Measurements from ENCODE around the gene CCDC97. TPM values are rescaled to one million over a fixed set of nuclear protein-coding genes. Genes with fewer than 3 reads are reported as not detected.
A peak's percentile ranks its signal among the peaks of the same experiment; 100 is the strongest.

Gene CCDC97
- total RNA-seq, 1 donor from 2014 or later: 18.1 TPM

GRCh38 chr19:41327576-41328156 is 17.7 kb downstream of the CCDC97 start:
- Histone ChIP-seq H3K36me3 (ENCODE audit: insufficient read depth, low read length) (peaks cover 18% of the 10 kb centered on the region), H3K4me2 (ENCODE audit: low read length) (peak overlapping the region; percentile 78), H3K27ac (ENCODE audit: low read depth, low read length) (peak overlapping the region; percentile 100), H2AFZ (ENCODE audit: low read depth, low read length) (no peak overlapping the region), H3K9me3 (ENCODE audit: insufficient read depth, low read depth, low read length) (no peaks in the 10 kb centered on the region), H3K27me3 (ENCODE audit: insufficient read depth, low read length) (no peaks in the 10 kb centered on the region), H3K4me1 (ENCODE audit: insufficient read depth, low read length) (peaks cover 63% of the 10 kb centered on the region), H3K9ac (ENCODE audit: low read length) (peak overlapping the region; percentile 95), H3K4me3 (ENCODE audit: insufficient read depth, low read depth, low read length) (no peak overlapping the region), H4K20me1 (ENCODE audit: insufficient read depth, low read length) (peaks cover 15% of the 10 kb centered on the region), H3K79me2 (ENCODE audit: insufficient read depth, low read length) (peaks cover 10% of the 10 kb centered on the region)
- TF ChIP-seq EZH2 (IDR thresholded peaks at IDR 0.05; ENCODE audit: insufficient read depth, low read length) (no peak), CTCF (IDR thresholded peaks at IDR 0.05; ENCODE audit: insufficient read depth, low read depth, low read length) (no peak)
- DNase-seq (ENCODE audit: low read depth) (peak; percentile 58), FAIRE-seq (no peak)
- Mint-ChIP-seq H3K27ac (ENCODE audit: unreplicated experiment) (peak overlapping the region; percentile 63), H3K36me3 (ENCODE audit: low read depth, unreplicated experiment) (peaks cover 22% of the 10 kb centered on the region), H3K4me1 (ENCODE audit: low read depth, unreplicated experiment) (peaks cover 45% of the 10 kb centered on the region), H3K27me3 (ENCODE audit: low read depth, unreplicated experiment) (no peaks in the 10 kb centered on the region), H3K4me3 (ENCODE audit: unreplicated experiment) (peak overlapping the region; percentile 23), H3K9me3 (ENCODE audit: unreplicated experiment) (no peaks in the 10 kb centered on the region)

GRCh38 chr19:41328157-41328841 is 18.3 kb downstream of the CCDC97 start:
- peak overlapping the region; percentile 78 for H3K4me2 ChIP-seq (ENCODE audit: low read length)
- no peak for FAIRE-seq

More at GRCh38 chr19:41328157-41328841, 18.3 kb downstream of the CCDC97 start:
- no peak for DNase-seq (ENCODE audit: low read depth)
- Mint-ChIP-seq H3K4me1 (ENCODE audit: low read depth, unreplicated experiment) (peaks cover 39% of the 10 kb centered on the region), H3K9me3 (ENCODE audit: unreplicated experiment) (no peaks in the 10 kb centered on the region), H3K4me3 (ENCODE audit: unreplicated experiment) (peak overlapping the region; percentile 23), H3K27ac (ENCODE audit: unreplicated experiment) (peak overlapping the region; percentile 70), H3K27me3 (ENCODE audit: low read depth, unreplicated experiment) (no peaks in the 10 kb centered on the region), H3K36me3 (ENCODE audit: low read depth, unreplicated experiment) (peaks cover 22% of the 10 kb centered on the region)
- no peaks in the 10 kb centered on the region for H3K27me3 ChIP-seq (ENCODE audit: insufficient read depth, low read length)
- peaks cover 57% of the 10 kb centered on the region for H3K4me1 ChIP-seq (ENCODE audit: insufficient read depth, low read length)
- H3K27ac ChIP-seq (ENCODE audit: low read depth, low read length): peak overlapping the region; percentile 100
- H2AFZ ChIP-seq (ENCODE audit: low read depth, low read length): no peak overlapping the region
- peak overlapping the region; percentile 95 for H3K9ac ChIP-seq (ENCODE audit: low read length)
- H3K79me2 ChIP-seq (ENCODE audit: insufficient read depth, low read length): peaks cover 10% of the 10 kb centered on the region
- H3K4me3 ChIP-seq (ENCODE audit: insufficient read depth, low read depth, low read length): no peak overlapping the region
- H4K20me1 ChIP-seq (ENCODE audit: insufficient read depth, low read length): peaks cover 15% of the 10 kb centered on the region
- no peaks in the 10 kb centered on the region for H3K9me3 ChIP-seq (ENCODE audit: insufficient read depth, low read depth, low read length)
- TF ChIP-seq CTCF (IDR thresholded peaks at IDR 0.05; ENCODE audit: insufficient read depth, low read depth, low read length): no peak
- H3K36me3 ChIP-seq (ENCODE audit: insufficient read depth, low read length): peaks cover 18% of the 10 kb centered on the region
